HG02973 (cell line): ENCODE data around the gene GABARAP.
A peak's percentile ranks its signal among the peaks of the same experiment; 100 is the strongest.

Source experiments
- ATAC-seq: cut with Tn5 transposase; IDR thresholded peaks from one replicate; pipeline ENCODE4 v1.9.1; 2021; ENCODE audit warnings: moderate library complexity; ENCODE audit not compliant: unreplicated experiment

Gene GABARAP

GRCh38 chr17:7241090-7241733 lies 1.0 kb downstream of the GABARAP start:
- no peak for ATAC-seq

GRCh38 chr17:7240375-7240774 lies 1.9 kb downstream of the GABARAP start:
- ATAC-seq: no peak

- peak; percentile 34 for ATAC-seq
Observed at GRCh38 chr17:7239091-7240027, 2.9 kb downstream of the GABARAP start, which contains the start of gene PHF23. Gene PHF23 (minus strand): TSS chr17:7239457. CDS start chr17:7239279, 178 bp downstream.

- ATAC-seq: no peak
Observed at GRCh38 chr17:7238420-7239090, 3.7 kb downstream of the GABARAP start.

- ATAC-seq: no peak
Observed at GRCh38 chr17:7237761-7238419, 4.4 kb downstream of the GABARAP start.

GRCh38 chr17:7237266-7237760 lies 4.9 kb downstream of the GABARAP start:
- no peak for ATAC-seq

- ATAC-seq: no peak
Observed at GRCh38 chr17:7236808-7237207, 5.4 kb downstream of the GABARAP start.

- no peak for ATAC-seq
Observed at GRCh38 chr17:7235693-7236665, 6.3 kb downstream of the GABARAP start.

- peak; percentile 39 for ATAC-seq
Observed at GRCh38 chr17:7234083-7234951, 7.9 kb downstream of the GABARAP start, which contains the start of gene DVL2. Gene DVL2 (minus strand): TSS chr17:7234517. CDS start chr17:7234262, 255 bp downstream.

GRCh38 chr17:7233701-7234082 lies 8.6 kb downstream of the GABARAP start:
- no peak for ATAC-seq

GRCh38 chr17:7232114-7232513 lies 10.1 kb downstream of the GABARAP start:
- ATAC-seq: no peak

GRCh38 chr17:7229504-7229903 lies 12.7 kb downstream of the GABARAP start:
- ATAC-seq: no peak

- no peak for ATAC-seq
Observed at GRCh38 chr17:7228920-7229319, 13.3 kb downstream of the GABARAP start.

GRCh38 chr17:7226721-7227710 lies 15.2 kb downstream of the GABARAP start:
- ATAC-seq: no peak

GRCh38 chr17:7225711-7226331 lies 16.4 kb downstream of the GABARAP start:
- no peak for ATAC-seq

- ATAC-seq: no peak
Observed at GRCh38 chr17:7224661-7225111, 17.6 kb downstream of the GABARAP start.

- no peak for ATAC-seq
Observed at GRCh38 chr17:7224110-7224509, 18.1 kb downstream of the GABARAP start.
